ENCODE data around the gene METTL2B.
"Not testable (repeated sequence)": the region's sequence is repeated elsewhere in the genome, so short reads cannot be mapped to it uniquely, and the experiment has no call there.

The METTL2B gene

DNA sequence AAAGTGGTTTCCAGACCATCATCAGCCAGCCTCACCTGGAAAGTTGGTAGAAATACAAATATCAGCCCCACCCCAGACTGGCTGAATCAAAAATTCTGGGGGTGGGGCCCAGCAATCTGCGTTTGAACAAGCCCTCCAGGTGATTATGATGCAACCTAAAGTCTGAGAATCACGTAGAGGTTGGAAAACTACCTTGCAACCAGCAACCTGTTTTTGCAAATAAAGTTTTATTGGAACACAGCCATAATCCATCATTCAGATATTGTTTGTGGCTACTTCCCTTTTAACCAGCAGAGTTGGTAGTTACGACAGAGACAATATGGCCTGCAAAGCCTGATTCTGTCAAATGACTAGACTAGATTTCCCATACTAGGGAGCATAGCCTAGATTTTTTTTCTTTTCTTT is 49.5 kb downstream of the METTL2B start:
- H3K27me3 ChIP-seq (ENCODE audit: insufficient read depth, poor library complexity, severe bottlenecking); DNase-seq (ENCODE audit: low spot score); H3K36me3 ChIP-seq (ENCODE audit: low read depth); H3K9me3 ChIP-seq (ENCODE audit: severe bottlenecking); H3K4me3 ChIP-seq (ENCODE audit: severe bottlenecking): not testable (repeated sequence)
- Histone ChIP-seq H3K4me1 (ENCODE audit: insufficient read depth, poor library complexity, severe bottlenecking) (peaks cover 12% of the 10 kb centered on the region), H3K27ac (ENCODE audit: poor library complexity, severe bottlenecking) (peak overlapping the region; percentile 19)
- ATAC-seq (ENCODE audit: low read depth) = peak; percentile 10; the same call in 2 of the 3 replicates

DNA sequence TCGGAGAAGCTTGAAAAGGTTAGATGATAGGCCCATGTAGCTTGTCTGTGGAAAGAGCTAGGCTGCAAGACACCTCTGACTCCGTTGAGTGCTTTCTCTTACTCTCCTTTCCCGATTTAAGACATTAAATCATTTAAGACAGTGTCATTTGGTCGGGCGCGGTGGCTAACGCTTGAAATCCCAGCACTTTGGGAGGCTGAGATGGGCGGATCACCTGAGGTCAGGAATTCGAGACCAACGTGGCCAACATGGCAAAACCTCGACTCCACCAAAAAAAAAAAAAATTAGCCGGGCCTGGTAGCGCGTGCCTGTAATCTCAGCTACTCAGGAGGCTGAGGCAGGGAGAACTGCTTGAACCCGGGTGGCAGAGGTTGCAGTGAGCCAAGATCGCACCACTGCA is 52.6 kb downstream of the METTL2B start:
- not testable (repeated sequence) for H3K27ac ChIP-seq (ENCODE audit: poor library complexity, severe bottlenecking); H3K27me3 ChIP-seq (ENCODE audit: insufficient read depth, poor library complexity, severe bottlenecking); H3K9me3 ChIP-seq (ENCODE audit: severe bottlenecking); DNase-seq (ENCODE audit: low spot score); H3K36me3 ChIP-seq (ENCODE audit: low read depth); H3K4me3 ChIP-seq (ENCODE audit: severe bottlenecking); ATAC-seq (ENCODE audit: low read depth)
- H3K4me1 ChIP-seq (ENCODE audit: insufficient read depth, poor library complexity, severe bottlenecking) = peaks cover 14% of the 10 kb centered on the region

DNA sequence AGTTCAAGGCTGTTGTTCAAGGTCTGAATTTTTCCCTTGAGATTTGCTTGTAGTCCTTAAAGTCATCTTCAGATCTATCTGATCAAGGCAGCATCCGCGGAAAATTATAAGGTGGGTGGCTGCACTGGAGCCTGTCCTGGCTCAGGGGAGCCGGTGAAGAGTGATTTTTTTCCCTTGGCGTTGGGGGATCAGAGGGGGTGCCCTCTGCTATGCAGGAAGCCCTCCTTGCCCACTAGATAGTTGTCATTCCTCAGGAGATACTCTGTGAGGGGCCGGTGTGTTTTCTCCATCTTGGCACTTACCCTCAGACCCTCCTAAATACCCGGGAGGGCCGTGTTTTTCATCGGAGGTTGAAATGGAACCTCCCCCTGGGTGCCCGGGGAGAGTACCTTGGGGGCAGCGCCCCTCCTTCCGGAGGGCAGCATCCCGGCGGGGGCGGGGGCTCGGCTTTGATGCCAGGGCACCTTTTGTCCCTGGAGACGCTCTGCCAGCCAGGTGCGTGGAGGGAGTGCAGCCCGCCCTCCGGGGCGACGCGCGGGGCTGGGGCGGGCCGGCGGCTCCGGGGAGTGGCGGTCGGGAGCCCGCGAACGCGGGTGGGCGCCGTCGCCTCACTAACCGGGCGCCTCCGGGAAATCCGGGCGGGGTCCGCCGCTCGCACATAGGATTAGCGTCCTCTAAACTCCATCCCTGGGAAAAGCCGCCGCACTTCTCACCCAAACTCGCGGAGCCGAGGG is 53.7 kb downstream of the METTL2B start:
- H3K27ac ChIP-seq (ENCODE audit: poor library complexity, severe bottlenecking) = peak overlapping the region; percentile 76
- DNase-seq (ENCODE audit: low spot score) = not testable (repeated sequence)
- ATAC-seq (ENCODE audit: low read depth) = peak; percentile 2; the same call in 2 of the 3 replicates

DNA sequence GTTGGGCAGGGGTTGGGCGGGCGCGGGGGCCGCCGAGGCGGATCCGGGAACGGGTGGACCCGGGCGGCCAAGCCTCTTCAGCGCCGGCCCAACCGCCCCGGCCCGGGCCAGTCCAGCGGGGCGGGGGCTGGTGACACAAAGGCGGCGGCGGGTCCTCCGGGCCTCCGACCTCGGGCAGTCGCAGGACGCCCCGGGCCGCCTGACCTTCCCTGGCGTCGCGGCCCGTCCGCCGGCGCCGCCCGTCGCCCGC is 54.2 kb downstream of the METTL2B start:
- ATAC-seq (ENCODE audit: low read depth) = no peak
- peak overlapping the region; percentile 75 for H3K4me3 ChIP-seq (ENCODE audit: severe bottlenecking)

More for the DNA sequence above, 53.7 kb downstream of the METTL2B start:
- Histone ChIP-seq H3K4me1 (ENCODE audit: insufficient read depth, poor library complexity, severe bottlenecking) (peaks cover 14% of the 10 kb centered on the region), H3K4me3 (ENCODE audit: severe bottlenecking) (peak overlapping the region; percentile 75)
- H3K36me3 ChIP-seq (ENCODE audit: low read depth); H3K27me3 ChIP-seq (ENCODE audit: insufficient read depth, poor library complexity, severe bottlenecking); H3K9me3 ChIP-seq (ENCODE audit: severe bottlenecking): not testable (repeated sequence)

DNA sequence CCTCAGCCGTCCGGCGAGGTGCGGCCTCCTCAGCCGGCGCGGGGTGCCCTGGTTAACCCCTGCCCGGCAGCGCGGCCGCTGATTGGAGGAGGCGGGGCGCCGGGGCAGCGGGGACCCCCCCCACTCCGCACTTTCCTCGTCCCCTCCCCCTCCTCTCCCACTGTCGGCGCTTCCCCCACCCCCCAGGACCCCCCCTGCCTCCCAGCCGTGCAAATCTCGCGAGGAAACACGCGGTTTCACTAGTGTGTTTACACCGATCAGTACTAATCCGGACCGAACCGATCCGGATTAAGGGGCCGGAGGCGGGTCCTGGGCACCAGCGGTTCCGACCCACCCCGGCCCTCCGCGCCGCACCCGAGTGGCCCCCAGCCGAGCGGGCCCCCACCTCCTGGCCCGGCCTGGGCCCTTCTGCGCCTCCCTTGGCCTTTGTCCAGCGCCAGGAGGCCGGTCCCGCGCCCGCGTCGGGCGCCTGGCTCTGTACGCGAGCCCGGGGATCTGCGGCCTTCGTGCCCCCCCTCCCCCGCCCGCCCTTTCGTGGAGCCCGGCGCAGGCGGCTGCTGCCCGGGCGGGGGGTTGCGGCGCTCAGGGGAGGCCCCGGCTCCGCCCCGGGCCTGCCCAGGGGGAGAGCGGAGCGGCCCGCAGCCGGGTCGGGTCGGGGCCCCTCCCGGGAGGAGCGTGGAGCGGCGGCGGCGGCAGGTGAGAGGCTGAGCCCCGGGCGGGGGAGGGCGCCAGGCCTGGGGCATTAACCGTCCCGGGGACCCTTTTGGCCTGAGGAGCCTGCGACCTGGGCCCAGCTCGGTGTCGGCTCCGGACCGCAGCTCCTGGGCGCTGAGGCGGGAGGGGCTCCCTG is 54.8 kb downstream of the METTL2B start:
- Histone ChIP-seq H3K27ac (ENCODE audit: poor library complexity, severe bottlenecking) (peak overlapping the region; percentile 76), H3K4me3 (ENCODE audit: severe bottlenecking) (peak overlapping the region; percentile 75)
- H3K4me1 ChIP-seq (ENCODE audit: insufficient read depth, poor library complexity, severe bottlenecking); H3K27me3 ChIP-seq (ENCODE audit: insufficient read depth, poor library complexity, severe bottlenecking); H3K9me3 ChIP-seq (ENCODE audit: severe bottlenecking); H3K36me3 ChIP-seq (ENCODE audit: low read depth): not testable (repeated sequence)
- ATAC-seq (ENCODE audit: low read depth) = peak; percentile 81
- DNase-seq (ENCODE audit: low spot score) = peak; percentile 77

More for the DNA sequence above, 54.2 kb downstream of the METTL2B start:
- Histone ChIP-seq H3K27ac (ENCODE audit: poor library complexity, severe bottlenecking) (peak overlapping the region; percentile 76), H3K27me3 (ENCODE audit: insufficient read depth, poor library complexity, severe bottlenecking) (no peaks in the 10 kb centered on the region), H3K9me3 (ENCODE audit: severe bottlenecking) (no peaks in the 10 kb centered on the region), H3K4me1 (ENCODE audit: insufficient read depth, poor library complexity, severe bottlenecking) (peaks cover 12% of the 10 kb centered on the region), H3K36me3 (ENCODE audit: low read depth) (peaks cover 7% of the 10 kb centered on the region)
- TF ChIP-seq, protein P1, sequence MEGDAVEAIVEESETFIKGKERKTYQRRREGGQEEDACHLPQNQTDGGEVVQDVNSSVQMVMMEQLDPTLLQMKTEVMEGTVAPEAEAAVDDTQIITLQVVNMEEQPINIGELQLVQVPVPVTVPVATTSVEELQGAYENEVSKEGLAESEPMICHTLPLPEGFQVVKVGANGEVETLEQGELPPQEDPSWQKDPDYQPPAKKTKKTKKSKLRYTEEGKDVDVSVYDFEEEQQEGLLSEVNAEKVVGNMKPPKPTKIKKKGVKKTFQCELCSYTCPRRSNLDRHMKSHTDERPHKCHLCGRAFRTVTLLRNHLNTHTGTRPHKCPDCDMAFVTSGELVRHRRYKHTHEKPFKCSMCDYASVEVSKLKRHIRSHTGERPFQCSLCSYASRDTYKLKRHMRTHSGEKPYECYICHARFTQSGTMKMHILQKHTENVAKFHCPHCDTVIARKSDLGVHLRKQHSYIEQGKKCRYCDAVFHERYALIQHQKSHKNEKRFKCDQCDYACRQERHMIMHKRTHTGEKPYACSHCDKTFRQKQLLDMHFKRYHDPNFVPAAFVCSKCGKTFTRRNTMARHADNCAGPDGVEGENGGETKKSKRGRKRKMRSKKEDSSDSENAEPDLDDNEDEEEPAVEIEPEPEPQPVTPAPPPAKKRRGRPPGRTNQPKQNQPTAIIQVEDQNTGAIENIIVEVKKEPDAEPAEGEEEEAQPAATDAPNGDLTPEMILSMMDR (IDR thresholded peaks at IDR 0.05; ENCODE audit: poor library complexity, severe bottlenecking) = no peak
- DNase-seq (ENCODE audit: low spot score) = no peak

DNA sequence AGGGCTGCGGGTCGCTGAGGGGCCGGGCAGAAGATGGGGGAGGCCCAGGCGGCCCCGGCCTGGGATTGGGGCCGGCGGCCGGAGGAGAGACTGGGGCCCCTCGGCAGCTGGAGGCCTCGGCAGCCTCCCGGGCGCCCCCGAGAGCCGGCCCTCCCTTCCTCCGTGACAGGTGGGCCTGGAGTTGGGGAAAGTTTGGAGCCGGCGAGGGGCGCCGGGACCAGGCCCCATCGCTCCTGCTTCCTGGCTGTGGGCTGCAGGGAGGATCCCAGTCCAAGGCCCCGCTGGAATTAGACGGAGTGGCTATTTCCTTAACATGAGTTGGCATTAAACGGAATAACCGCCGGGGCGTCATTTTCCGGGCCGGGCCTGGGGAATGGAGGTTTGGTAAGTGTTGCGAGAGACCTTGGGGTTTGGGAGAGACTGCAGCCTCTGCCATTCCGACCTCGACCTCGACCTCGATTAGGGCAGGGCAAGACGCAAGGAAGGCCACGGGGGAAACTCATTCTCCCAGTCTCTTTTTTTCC is 55.5 kb downstream of the METTL2B start:
- ATAC-seq (ENCODE audit: low read depth) = peak; percentile 24
- H3K4me1 ChIP-seq (ENCODE audit: insufficient read depth, poor library complexity, severe bottlenecking); H3K9me3 ChIP-seq (ENCODE audit: severe bottlenecking); H3K27me3 ChIP-seq (ENCODE audit: insufficient read depth, poor library complexity, severe bottlenecking); DNase-seq (ENCODE audit: low spot score); H3K36me3 ChIP-seq (ENCODE audit: low read depth): not testable (repeated sequence)
- peak overlapping the region; percentile 76 for H3K27ac ChIP-seq (ENCODE audit: poor library complexity, severe bottlenecking)
- H3K4me3 ChIP-seq (ENCODE audit: severe bottlenecking) = peak overlapping the region; percentile 75

DNA sequence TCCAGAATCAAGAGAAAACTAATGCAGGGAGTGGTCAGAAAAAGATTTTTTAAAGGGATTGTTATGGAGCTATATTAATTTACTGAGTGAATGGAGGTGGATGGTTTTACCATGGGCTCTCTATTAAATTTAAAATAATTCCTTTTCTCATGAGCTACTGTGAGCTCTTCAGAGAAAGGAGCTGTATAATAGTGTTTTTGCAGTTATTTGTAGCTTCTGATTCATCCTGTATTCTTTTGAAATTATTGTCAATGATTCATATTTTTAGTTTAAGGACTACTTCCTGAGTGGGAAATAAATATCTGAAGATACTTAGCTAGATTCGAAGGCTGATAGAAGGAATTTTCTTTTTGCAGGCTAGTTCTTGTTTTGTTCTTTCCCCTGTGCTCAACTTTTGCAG is 56.4 kb downstream of the METTL2B start:
- peak overlapping the region; percentile 75 for H3K4me3 ChIP-seq (ENCODE audit: severe bottlenecking)
- H3K27me3 ChIP-seq (ENCODE audit: insufficient read depth, poor library complexity, severe bottlenecking); ATAC-seq (ENCODE audit: low read depth); DNase-seq (ENCODE audit: low spot score); H3K4me1 ChIP-seq (ENCODE audit: insufficient read depth, poor library complexity, severe bottlenecking); H3K9me3 ChIP-seq (ENCODE audit: severe bottlenecking); H3K36me3 ChIP-seq (ENCODE audit: low read depth): not testable (repeated sequence)
- H3K27ac ChIP-seq (ENCODE audit: poor library complexity, severe bottlenecking) = peak overlapping the region; percentile 76

Data from RWPE2 (cell line).